Kidney (tissue), 14 donors: ENCODE measurements around the gene BMP10. TPM values are rescaled to one million over a fixed set of nuclear protein-coding genes. Genes with fewer than 3 reads are reported as not detected.

Experiments
- DNase-seq, 5 donors: peaks; one replicate each; pipeline ENCODE4 v3.0.0-alpha.2; 2013 to 2020
- FAIRE-seq: peaks from 2 replicates; lab custom pipeline; 2012; peaks lifted over from hg19 to GRCh38; lab: Jason Lieb, UNC
- H3K27ac ChIP-seq, 2 donors: one replicate each; pipeline ENCODE4 v1.7.0; 2013; ENCODE audit warnings: low read depth in 2 of 2, low read length in 2 of 2, inconsistent platforms in 1 of 2
- H3K27me3 ChIP-seq: one replicate; pipeline ENCODE4 v1.7.1; 2013; ENCODE audit warnings: low read length, inconsistent platforms; ENCODE audit not compliant: control insufficient read depth, insufficient read depth
- H3K36me3 ChIP-seq, 3 donors: one replicate each; pipeline versions ENCODE4 v1.7.0 to v1.7.1; 2013; ENCODE audit warnings: low read length in 3 of 3, control low read depth in 1 of 3, inconsistent platforms in 1 of 3; ENCODE audit not compliant: insufficient read depth in 3 of 3, control insufficient read depth in 2 of 3
- H3K4me1 ChIP-seq, 3 donors: one replicate each; pipeline versions ENCODE4 v1.7.0 to v1.7.1; 2013; ENCODE audit warnings: low read length in 3 of 3, inconsistent platforms in 1 of 3, low read depth in 1 of 3; ENCODE audit not compliant: control insufficient read depth in 2 of 3, insufficient read depth in 2 of 3
- H3K4me3 ChIP-seq, 3 donors: one replicate each; pipeline versions ENCODE4 v1.7.0 to v1.8.1; 2013; ENCODE audit warnings: low read length in 3 of 3, control low read depth in 1 of 3, inconsistent platforms in 1 of 3
- H3K9ac ChIP-seq, 3 donors: one replicate each; pipeline versions ENCODE4 v1.7.0 to v1.7.1; 2013; ENCODE audit warnings: low read length in 3 of 3, control low read depth in 1 of 3, inconsistent platforms in 1 of 3
- H3K9me3 ChIP-seq, 3 donors: one replicate each; pipeline versions ENCODE4 v1.7.0 to v1.7.1; 2013; ENCODE audit warnings: low read length in 3 of 3, control low read depth in 1 of 3, inconsistent platforms in 1 of 3; ENCODE audit not compliant: control insufficient read depth in 2 of 3, insufficient read depth in 1 of 3
- intact Hi-C: fragments of 100-400 bp; cut with DNase I; formaldehyde crosslinking; loops from one replicate; pipeline ENCODE4 v1.11.1; 2022
- polyA plus RNA-seq: library from polyadenylated mRNA; stranded (reverse); fragments of 350-450 nt; fragmentation: Illumina TruSeq; extraction: RNeasy Lipid Tissue Mini Kit (QIAGEN cat#74804); gene quantifications from one replicate; pipeline ENCODE4 v1.2.3, GENCODE V29; 2014; ENCODE audit warnings: low read depth, low replicate concordance; ENCODE audit not compliant: insufficient read depth
- total RNA-seq: library from RNA; stranded (reverse); fragmentation: NEBNext Ultra II Directional; extraction: Animal tissue kit (Norgen Biotek cat#: 25700); gene quantifications from one replicate; pipeline ENCODE4 v1.2.1, GENCODE V29; 2021
- TF ChIP-seq, protein P1 (sequence below): IDR thresholded peaks from 3 replicates; pipeline ENCODE4 v1.5.1; 2012; ENCODE audit warnings: mild to moderate bottlenecking, moderate library complexity, borderline replicate concordance; ENCODE audit not compliant: insufficient read depth; ENCODE audit errors: extremely low read depth
- donor health status: control.
- donor health status: control.
- donor health status: control.
- donor health status: control.
- donor health status: control.
- donor health status: DM: yes; HTN: yes; CAD: no.
- donor health status: Normal renal cell carcinoma (clear cell type).

BMP10 gene
- total and polyA plus RNA-seq, 2 donors from 2014 or later = not detected

- Histone ChIP-seq H3K9ac (no peak overlapping the region), H3K9me3 (no peaks in the 10 kb centered on the region), H3K27ac (no peak overlapping the region), H3K36me3 (no peaks in the 10 kb centered on the region), H3K4me3 (no peak overlapping the region), H3K27me3 (no peaks in the 10 kb centered on the region), H3K4me1 (no peaks in the 10 kb centered on the region)
- no peak for DNase-seq
- FAIRE-seq = no peak
- TF ChIP-seq, protein P1, sequence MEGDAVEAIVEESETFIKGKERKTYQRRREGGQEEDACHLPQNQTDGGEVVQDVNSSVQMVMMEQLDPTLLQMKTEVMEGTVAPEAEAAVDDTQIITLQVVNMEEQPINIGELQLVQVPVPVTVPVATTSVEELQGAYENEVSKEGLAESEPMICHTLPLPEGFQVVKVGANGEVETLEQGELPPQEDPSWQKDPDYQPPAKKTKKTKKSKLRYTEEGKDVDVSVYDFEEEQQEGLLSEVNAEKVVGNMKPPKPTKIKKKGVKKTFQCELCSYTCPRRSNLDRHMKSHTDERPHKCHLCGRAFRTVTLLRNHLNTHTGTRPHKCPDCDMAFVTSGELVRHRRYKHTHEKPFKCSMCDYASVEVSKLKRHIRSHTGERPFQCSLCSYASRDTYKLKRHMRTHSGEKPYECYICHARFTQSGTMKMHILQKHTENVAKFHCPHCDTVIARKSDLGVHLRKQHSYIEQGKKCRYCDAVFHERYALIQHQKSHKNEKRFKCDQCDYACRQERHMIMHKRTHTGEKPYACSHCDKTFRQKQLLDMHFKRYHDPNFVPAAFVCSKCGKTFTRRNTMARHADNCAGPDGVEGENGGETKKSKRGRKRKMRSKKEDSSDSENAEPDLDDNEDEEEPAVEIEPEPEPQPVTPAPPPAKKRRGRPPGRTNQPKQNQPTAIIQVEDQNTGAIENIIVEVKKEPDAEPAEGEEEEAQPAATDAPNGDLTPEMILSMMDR = no peak
- intact Hi-C loops = no loop called here
These were observed 18.2 kb downstream of the BMP10 start for GRCh38 chr2:68853035-68853434.

- Histone ChIP-seq H3K27ac (no peak overlapping the region), H3K9me3 (no peaks in the 10 kb centered on the region), H3K4me1 (no peaks in the 10 kb centered on the region), H3K9ac (no peak overlapping the region), H3K4me3 (no peak overlapping the region), H3K36me3 (no peaks in the 10 kb centered on the region), H3K27me3 (no peaks in the 10 kb centered on the region)
- DNase-seq = no peak
- intact Hi-C loops = no loop called here
- FAIRE-seq = no peak
- TF ChIP-seq, protein P1 = no peak
These were observed 20.7 kb downstream of the BMP10 start for GRCh38 chr2:68850524-68850923.

- H3K4me3 ChIP-seq = no peak overlapping the region
- no peaks in the 10 kb centered on the region for H3K4me1 ChIP-seq
- H3K27me3 ChIP-seq = no peaks in the 10 kb centered on the region
- H3K27ac ChIP-seq = no peak overlapping the region
- H3K9me3 ChIP-seq = no peaks in the 10 kb centered on the region
- FAIRE-seq = no peak
- H3K9ac ChIP-seq = no peak overlapping the region
- TF ChIP-seq, protein P1 = no peak
- no peak for DNase-seq
- intact Hi-C loops = no loop called here
- H3K36me3 ChIP-seq = no peaks in the 10 kb centered on the region
These were observed 21.6 kb downstream of the BMP10 start for GRCh38 chr2:68849579-68850030.

DNA sequence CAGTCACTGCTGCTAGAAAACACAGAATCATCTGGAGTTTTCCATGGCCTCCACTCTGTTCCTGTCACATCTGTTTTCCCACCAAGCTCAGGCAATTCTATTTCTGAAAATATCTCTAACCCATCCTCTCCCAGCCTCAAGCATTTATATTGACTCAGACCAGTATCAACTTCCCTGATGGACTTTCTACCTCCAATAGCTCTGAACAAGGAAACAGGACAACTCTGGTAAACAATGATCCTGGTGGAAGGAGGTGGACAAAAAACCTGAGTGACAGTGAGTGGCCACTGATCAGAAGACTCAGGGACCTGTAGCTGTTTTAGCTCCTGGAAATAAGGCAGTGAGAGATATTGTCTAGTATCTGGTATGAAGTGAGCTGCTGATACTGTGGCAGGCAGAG lies 23.4 kb downstream of the BMP10 start:
- no peak for DNase-seq
- H3K9me3 ChIP-seq = no peaks in the 10 kb centered on the region
- TF ChIP-seq, protein P1 = no peak

More for the DNA sequence above, 23.4 kb downstream of the BMP10 start:
- FAIRE-seq = no peak
- intact Hi-C loops = no loop called here
- no peaks in the 10 kb centered on the region for H3K4me1 ChIP-seq
- H3K27ac ChIP-seq = no peak overlapping the region
- H3K9ac ChIP-seq = no peak overlapping the region
- H3K27me3 ChIP-seq = no peaks in the 10 kb centered on the region
- H3K4me3 ChIP-seq = no peak overlapping the region
- no peaks in the 10 kb centered on the region for H3K36me3 ChIP-seq
